CD14-positive monocyte (primary cell): Measurements from ENCODE around the gene CTDP1. TPM values are rescaled to one million over a fixed set of nuclear protein-coding genes. Genes with fewer than 3 reads are reported as not detected.

Source experiments
- DNase-seq, 3 donors: peaks; one replicate each; pipeline ENCODE4 v3.0.0-alpha.2; 2011 to 2022
- H2AFZ ChIP-seq: 2 replicates; pipeline ENCODE4 v1.6.0; 2012; ENCODE audit warnings: mild to moderate bottlenecking, low read depth, low read length, inconsistent platforms; ENCODE audit not compliant: insufficient read depth, poor library complexity, severe bottlenecking
- H3K27ac ChIP-seq, 2 donors: 1 replicate in 1 of 2; 2 replicates in 1 of 2; pipeline ENCODE4 v1.5.1; 2012 to 2013; ENCODE audit warnings: low read length in 2 of 2, control low read depth in 1 of 2, inconsistent platforms in 1 of 2, low read depth in 1 of 2, mild to moderate bottlenecking in 1 of 2
- H3K27me3 ChIP-seq, 2 donors: one replicate each; pipeline versions ENCODE4 v1.6.0 to v1.6.1; 2011 to 2013; ENCODE audit warnings: low read length in 2 of 2; ENCODE audit not compliant: control insufficient read depth in 2 of 2, insufficient read depth in 2 of 2
- H3K36me3 ChIP-seq, 2 donors: replicated peaks in 1 of 2; 1 replicate in 1 of 2; 2 replicates in 1 of 2; pipeline versions ENCODE4 v1.5.1 to v1.6.1; 2012 to 2013; ENCODE audit warnings: low read length in 2 of 2, control low read depth in 1 of 2, inconsistent platforms in 1 of 2, mild to moderate bottlenecking in 1 of 2; ENCODE audit not compliant: insufficient read depth in 2 of 2, control insufficient read depth in 1 of 2
- H3K4me1 ChIP-seq, 2 donors: 1 replicate in 1 of 2; 2 replicates in 1 of 2; pipeline versions ENCODE4 v1.5.1 to v1.6.1; 2012 to 2013; ENCODE audit warnings: low read length in 2 of 2, control low read depth in 1 of 2, inconsistent platforms in 1 of 2, mild to moderate bottlenecking in 1 of 2, moderate library complexity in 1 of 2; ENCODE audit not compliant: insufficient read depth in 2 of 2, control insufficient read depth in 1 of 2
- H3K4me2 ChIP-seq: replicated peaks from 2 replicates; pipeline ENCODE3; 2012; ENCODE audit warnings: low read length, moderate library complexity, mild to moderate bottlenecking; ENCODE audit not compliant: poor library complexity, severe bottlenecking; ENCODE audit errors: extremely low read depth
- H3K4me3 ChIP-seq, 3 experiments: fragments of 200-600 bp in 1 of 3; sonication (generic) in 1 of 3; replicated peaks in 1 of 3; 1 replicate in 2 of 3; 2 replicates in 1 of 3; pipeline ENCODE4 v1.5.1; 2011 to 2013; ENCODE audit warnings: low read length in 3 of 3, mild to moderate bottlenecking in 3 of 3, control low read depth in 2 of 3, low read depth in 2 of 3, inconsistent platforms in 1 of 3, moderate library complexity in 1 of 3
- H3K79me2 ChIP-seq: 2 replicates; pipeline ENCODE4 v1.6.0; 2012; ENCODE audit warnings: mild to moderate bottlenecking, control low read depth, inconsistent platforms, low read length, moderate library complexity; ENCODE audit not compliant: insufficient read depth
- H3K9ac ChIP-seq: 2 replicates; pipeline ENCODE4 v1.6.0; 2017; ENCODE audit warnings: low read length, mild to moderate bottlenecking; ENCODE audit not compliant: insufficient read depth, poor library complexity, severe bottlenecking
- H3K9me3 ChIP-seq, 2 donors: replicated peaks in 1 of 2; 1 replicate in 1 of 2; 2 replicates in 1 of 2; pipeline versions ENCODE4 v1.5.1 to v1.6.1; 2012 to 2013; ENCODE audit warnings: low read length in 2 of 2, control low read depth in 1 of 2; ENCODE audit not compliant: control insufficient read depth in 1 of 2, insufficient read depth in 1 of 2
- H4K20me1 ChIP-seq: 2 replicates; pipeline ENCODE4 v1.6.0; 2012; ENCODE audit warnings: mild to moderate bottlenecking, low read length, control low read depth, moderate library complexity; ENCODE audit not compliant: insufficient read depth
- H3K27ac Mint-ChIP-seq, 7 donors: one replicate each; pipeline ENCODE4 v1.8.0; 2020; ENCODE audit warnings: mild to moderate bottlenecking in 7 of 7, mixed read lengths in 7 of 7, moderate library complexity in 6 of 7, inconsistent platforms in 2 of 7
- H3K27me3 Mint-ChIP-seq, 3 donors: one replicate each; pipeline ENCODE4 v1.8.0; 2021 to 2022; ENCODE audit warnings: low read depth in 3 of 3, mild to moderate bottlenecking in 3 of 3, mixed read lengths in 3 of 3, moderate library complexity in 3 of 3, inconsistent platforms in 1 of 3
- H3K36me3 Mint-ChIP-seq, 2 donors: one replicate each; pipeline ENCODE4 v1.8.0; 2020; ENCODE audit warnings: mixed read lengths in 2 of 2, inconsistent platforms in 1 of 2, mild to moderate bottlenecking in 1 of 2
- H3K4me1 Mint-ChIP-seq: one replicate; pipeline ENCODE4 v1.8.0; 2020; ENCODE audit warnings: mild to moderate bottlenecking, mixed read lengths
- H3K4me3 Mint-ChIP-seq, 2 donors: one replicate each; pipeline ENCODE4 v1.8.0; 2020; ENCODE audit warnings: mild to moderate bottlenecking in 2 of 2, mixed read lengths in 2 of 2, moderate library complexity in 1 of 2
- H3K9me3 Mint-ChIP-seq, 7 donors: one replicate each; pipeline ENCODE4 v1.8.0; 2020 to 2022; ENCODE audit warnings: mixed read lengths in 7 of 7, mild to moderate bottlenecking in 6 of 7, moderate library complexity in 6 of 7, inconsistent platforms in 2 of 7
- WGBS: methylation state at CpG from one replicate; pipeline ENCODE4 v1.1.5; 2013; ENCODE audit warnings: missing lambda C conversion rate; ENCODE audit not compliant: insufficient coverage; 5-methylcytosine and 5-hydroxymethylcytosine counted together
- intact Hi-C, 2 donors: fragments of 100-400 bp; cut with micrococcal nuclease; formaldehyde crosslinking; loops; one replicate each; pipeline versions ENCODE4 v1.15.0 to v1.15.1; 2023
- polyA plus RNA-seq, 3 donors: library from polyadenylated mRNA; depleted of rRNA in 1 of 3; unstranded in 2 of 3; stranded (reverse) in 1 of 3; fragments of 300-500 nt in 2 of 3; fragments of >200 nt in 1 of 3; fragmentation: Illumina TruSeq in 2 of 3; gene quantifications; 1 replicate in 2 of 3; 2 replicates in 1 of 3; pipeline ENCODE4 v1.2.3, GENCODE V29; 2012 to 2021
- TF ChIP-seq, protein P1 (sequence below): fragments of 200-600 bp; IDR thresholded peaks from one replicate; pipeline ENCODE4 v1.8.0; 2022; ENCODE audit warnings: antibody characterized with exemption, mild to moderate bottlenecking

CTDP1 gene
- polyA plus RNA-seq, 3 donors = 9.1 to 13.9 (median 9.1) TPM

DNA sequence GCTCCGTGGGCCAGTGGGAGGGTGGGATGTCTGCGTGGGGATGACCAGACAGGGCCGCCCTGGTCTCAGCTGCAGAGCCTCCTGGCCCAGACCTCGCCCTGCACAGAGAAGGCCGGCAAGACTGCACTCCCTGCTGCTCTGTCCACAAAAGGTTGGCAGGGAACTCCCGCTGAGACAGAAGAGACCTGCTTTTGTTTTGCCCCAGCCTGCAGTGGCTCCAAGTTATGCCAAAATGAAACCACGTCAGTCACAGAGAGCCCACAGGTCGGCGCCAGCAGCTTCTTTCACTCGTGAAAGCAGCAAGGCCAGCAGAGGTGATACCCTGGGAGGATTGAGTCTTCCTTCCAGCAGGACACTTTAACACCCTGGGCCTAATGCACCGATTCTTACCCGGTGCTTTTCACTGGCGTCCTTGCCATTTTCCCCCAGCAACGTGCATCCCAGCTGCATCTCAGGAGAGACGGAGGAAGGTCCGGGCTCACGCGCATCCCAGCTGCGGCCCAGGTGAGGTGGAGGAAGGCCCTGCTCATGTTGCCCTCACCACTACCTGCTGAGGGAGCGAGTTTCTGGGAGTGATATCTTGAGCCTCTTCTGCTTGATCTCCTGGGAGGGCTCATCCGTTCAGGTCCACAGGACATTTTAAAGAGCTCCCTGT lies 22.1 kb upstream of the CTDP1 start:
- no peak overlapping the region for H3K27ac ChIP-seq
- TF ChIP-seq, protein P1, sequence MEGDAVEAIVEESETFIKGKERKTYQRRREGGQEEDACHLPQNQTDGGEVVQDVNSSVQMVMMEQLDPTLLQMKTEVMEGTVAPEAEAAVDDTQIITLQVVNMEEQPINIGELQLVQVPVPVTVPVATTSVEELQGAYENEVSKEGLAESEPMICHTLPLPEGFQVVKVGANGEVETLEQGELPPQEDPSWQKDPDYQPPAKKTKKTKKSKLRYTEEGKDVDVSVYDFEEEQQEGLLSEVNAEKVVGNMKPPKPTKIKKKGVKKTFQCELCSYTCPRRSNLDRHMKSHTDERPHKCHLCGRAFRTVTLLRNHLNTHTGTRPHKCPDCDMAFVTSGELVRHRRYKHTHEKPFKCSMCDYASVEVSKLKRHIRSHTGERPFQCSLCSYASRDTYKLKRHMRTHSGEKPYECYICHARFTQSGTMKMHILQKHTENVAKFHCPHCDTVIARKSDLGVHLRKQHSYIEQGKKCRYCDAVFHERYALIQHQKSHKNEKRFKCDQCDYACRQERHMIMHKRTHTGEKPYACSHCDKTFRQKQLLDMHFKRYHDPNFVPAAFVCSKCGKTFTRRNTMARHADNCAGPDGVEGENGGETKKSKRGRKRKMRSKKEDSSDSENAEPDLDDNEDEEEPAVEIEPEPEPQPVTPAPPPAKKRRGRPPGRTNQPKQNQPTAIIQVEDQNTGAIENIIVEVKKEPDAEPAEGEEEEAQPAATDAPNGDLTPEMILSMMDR = no peak
- H3K27ac Mint-ChIP-seq = no peak overlapping the region
- H3K79me2 ChIP-seq = no peaks in the 10 kb centered on the region
- peaks cover 3 to 13% (median 5%) of the 10 kb centered on the region in 3 donors for H3K27me3 Mint-ChIP-seq
- DNase-seq = no peak
- H3K9me3 Mint-ChIP-seq = peaks cover 3 to 10% (median 6%) of the 10 kb centered on the region in 7 donors
- H3K4me2 ChIP-seq = no peak overlapping the region
- no peaks in the 10 kb centered on the region for H3K36me3 Mint-ChIP-seq
- H3K36me3 ChIP-seq = no peaks in the 10 kb centered on the region
- H3K4me1 ChIP-seq = no peaks in the 10 kb centered on the region
- no peaks in the 10 kb centered on the region for H4K20me1 ChIP-seq
- WGBS = 93% methylated on average over 19 of the region's 21 CpGs
- H3K4me3 Mint-ChIP-seq = no peak overlapping the region
- no peaks in the 10 kb centered on the region for H3K9me3 ChIP-seq
- no peak overlapping the region for H3K9ac ChIP-seq
- intact Hi-C loops = no loop called here
- H3K27me3 ChIP-seq = no peaks in the 10 kb centered on the region
- no peaks in the 10 kb centered on the region for H3K4me1 Mint-ChIP-seq
- H3K4me3 ChIP-seq = no peak overlapping the region
- no peak overlapping the region for H2AFZ ChIP-seq

DNA sequence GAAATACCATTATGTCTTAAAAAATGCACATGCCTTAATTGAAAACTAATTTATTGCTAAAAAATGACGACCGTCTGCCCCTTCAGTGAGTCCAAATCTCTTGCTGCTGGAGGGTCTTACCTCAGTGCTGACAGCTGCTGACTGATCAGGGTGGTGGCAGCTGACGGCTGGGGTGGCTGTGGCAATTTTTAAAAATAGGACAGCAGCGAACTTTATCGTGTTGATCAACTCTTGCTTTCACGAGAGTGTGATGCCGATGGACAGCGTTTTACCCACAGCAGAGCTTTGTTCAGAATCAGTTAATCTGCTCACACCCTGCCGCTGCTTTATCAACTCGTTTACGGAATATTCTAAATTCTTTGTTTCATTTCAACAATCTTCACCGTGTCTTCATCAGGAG lies 21.2 kb upstream of the CTDP1 start:
- Mint-ChIP-seq H3K27me3 (peaks cover 3 to 11% (median 6%) of the 10 kb centered on the region in 3 donors), H3K36me3 (no peaks in the 10 kb centered on the region), H3K9me3 (peaks cover 3 to 10% (median 6%) of the 10 kb centered on the region in 7 donors), H3K4me3 (no peak overlapping the region), H3K27ac (no peak overlapping the region), H3K4me1 (no peaks in the 10 kb centered on the region)
- H3K36me3 ChIP-seq = no peaks in the 10 kb centered on the region
- TF ChIP-seq, protein P1 = no peak
- no peaks in the 10 kb centered on the region for H3K9me3 ChIP-seq
- no peak for DNase-seq
- 95% methylated on average over 12 of the region's 12 CpGs for WGBS
- H3K27ac ChIP-seq = no peak overlapping the region
- H4K20me1 ChIP-seq = no peaks in the 10 kb centered on the region
- no peaks in the 10 kb centered on the region for H3K79me2 ChIP-seq
- H3K4me1 ChIP-seq = no peaks in the 10 kb centered on the region
- H3K4me3 ChIP-seq = no peak overlapping the region
- H3K27me3 ChIP-seq = no peaks in the 10 kb centered on the region
- no peak overlapping the region for H3K9ac ChIP-seq
- no peak overlapping the region for H2AFZ ChIP-seq
- no peak overlapping the region for H3K4me2 ChIP-seq
- intact Hi-C loops = no loop called here
